ENCODE results near the gene PPP2R5B.

Gene PPP2R5B

DNA sequence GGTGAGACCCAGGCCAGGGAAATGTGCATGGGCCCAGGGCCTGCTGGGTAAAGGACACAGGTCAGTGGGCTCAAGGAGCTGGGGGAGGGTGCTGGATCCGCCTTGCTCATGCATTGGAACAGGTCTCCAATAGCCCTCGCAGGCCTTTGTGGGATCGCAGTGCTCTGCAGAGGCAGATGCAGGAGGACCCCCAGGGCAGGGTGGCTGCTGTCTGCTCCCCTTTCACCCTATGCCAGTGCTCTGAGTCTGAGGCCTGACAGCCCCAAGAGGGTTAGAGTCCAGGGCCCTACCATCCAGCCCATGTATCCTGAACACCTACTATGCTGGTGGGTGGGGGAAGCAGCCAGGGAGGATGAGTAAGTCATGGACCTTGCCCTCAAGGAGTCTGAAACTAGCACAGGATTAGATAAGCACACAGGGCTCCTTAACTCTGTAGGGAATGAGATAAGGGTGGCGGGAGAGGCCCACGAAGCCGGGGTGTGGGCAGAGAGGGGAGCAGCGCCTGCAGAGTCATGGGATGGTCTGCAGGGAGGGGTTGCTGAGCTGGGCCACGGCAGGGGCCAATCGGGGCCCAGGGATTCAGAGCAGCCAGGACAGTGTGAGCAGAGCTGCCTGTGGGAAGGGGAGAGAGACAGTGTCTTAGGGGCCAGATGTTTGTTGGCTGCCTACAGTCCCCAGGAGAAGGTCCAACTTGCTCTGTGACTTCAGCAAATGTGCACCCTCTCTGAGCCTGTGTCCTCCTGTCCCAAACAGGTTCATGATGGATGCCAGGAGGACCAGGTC is 35.6 kb upstream of the PPP2R5B start:
- no peak for DNase-seq (ENCODE audit: low spot score)

DNA sequence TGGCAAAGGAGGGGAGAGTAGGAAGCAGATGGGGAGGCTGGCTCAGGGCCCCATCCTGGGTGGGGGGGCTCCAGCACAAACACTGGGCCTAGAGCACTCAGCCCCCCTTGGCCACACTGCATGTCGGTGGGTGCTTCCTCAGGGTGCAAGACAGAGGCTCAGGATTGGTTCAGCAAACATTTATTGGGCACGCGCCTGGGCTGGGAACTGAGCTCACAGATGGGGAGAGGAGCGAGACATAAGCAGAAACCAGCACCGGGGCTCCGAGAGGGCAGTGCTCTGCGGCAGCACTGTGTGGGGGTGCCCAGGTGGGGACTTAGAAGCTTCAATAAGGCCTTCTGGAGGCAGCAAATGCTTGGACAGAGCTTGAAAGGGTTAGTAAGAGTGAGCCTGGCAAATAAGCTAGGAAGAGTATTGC is 34.0 kb upstream of the PPP2R5B start:
- DNase-seq (ENCODE audit: low spot score) = no peak

- DNase-seq (ENCODE audit: low spot score) = no peak
Measured at GRCh38 chr11:64891215-64891848, 33.2 kb upstream of the PPP2R5B start.

GRCh38 chr11:64891880-64892279 is 32.6 kb upstream of the PPP2R5B start:
- no peak for DNase-seq (ENCODE audit: low spot score)

- no peak for DNase-seq (ENCODE audit: low spot score)
Measured at GRCh38 chr11:64892411-64892831, 32.1 kb upstream of the PPP2R5B start.

DNA sequence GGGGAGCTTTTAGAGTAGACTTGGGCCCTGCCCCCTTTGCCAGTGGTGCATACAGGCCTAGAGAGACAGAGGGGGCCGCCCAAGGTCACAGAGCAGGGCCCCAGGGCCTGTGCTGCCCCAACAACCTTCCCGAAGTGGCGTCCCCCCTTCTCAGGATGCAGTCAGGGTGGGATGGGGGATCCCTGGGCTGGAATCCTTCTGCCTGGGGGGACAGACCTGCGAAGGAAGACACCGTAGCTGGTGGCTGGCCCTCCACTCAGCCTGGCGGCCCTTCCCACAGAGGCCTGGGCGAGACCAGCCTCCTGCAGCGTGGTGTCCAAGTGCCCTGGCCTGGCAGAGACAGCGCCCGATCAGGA is 31.7 kb upstream of the PPP2R5B start:
- DNase-seq (ENCODE audit: low spot score) = no peak

- no peak for DNase-seq (ENCODE audit: low spot score)
Measured at GRCh38 chr11:64893194-64894069, 31.1 kb upstream of the PPP2R5B start.

GRCh38 chr11:64894070-64894811 is 30.2 kb upstream of the PPP2R5B start:
- peak; percentile 94 for DNase-seq (ENCODE audit: low spot score)

DNA sequence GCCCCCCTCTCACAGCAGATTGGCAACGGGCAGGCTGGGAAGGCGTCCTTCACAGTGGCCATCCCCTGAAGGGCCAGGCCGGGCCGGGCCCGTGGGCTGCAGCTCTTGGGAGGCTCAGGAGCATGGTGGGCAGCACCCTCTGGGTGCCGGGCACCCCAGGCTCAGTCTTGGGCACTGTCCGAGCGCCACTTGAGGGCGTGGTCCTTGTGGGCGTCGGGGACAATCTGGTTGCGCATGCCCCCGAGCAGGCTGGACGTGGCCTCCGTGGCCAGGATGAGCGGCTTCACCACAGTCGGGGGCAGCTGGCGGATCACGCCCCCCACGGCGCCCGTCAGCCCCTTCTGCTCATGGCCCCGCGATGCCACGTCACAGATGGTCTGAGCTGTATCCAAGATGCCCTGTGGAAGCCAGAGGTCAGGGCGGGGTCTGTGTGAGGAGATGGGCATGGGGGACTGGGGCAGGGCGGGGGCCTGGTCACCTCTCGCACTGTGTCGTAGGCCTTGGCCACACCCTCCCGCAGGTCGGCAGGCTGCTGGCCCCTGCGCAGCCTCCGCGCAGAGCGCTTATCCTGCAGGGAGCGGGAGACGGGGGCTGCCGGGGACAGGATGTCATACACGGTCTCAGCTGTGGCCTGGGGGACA is 29.6 kb upstream of the PPP2R5B start:
- no peak for DNase-seq (ENCODE audit: low spot score)

- no peak for DNase-seq (ENCODE audit: low spot score)
Measured at GRCh38 chr11:64896448-64897022, 28.0 kb upstream of the PPP2R5B start.

- no peak for DNase-seq (ENCODE audit: low spot score)
Measured at GRCh38 chr11:64897381-64898075, 27.0 kb upstream of the PPP2R5B start.

GRCh38 chr11:64898076-64898445 is 26.4 kb upstream of the PPP2R5B start:
- DNase-seq (ENCODE audit: low spot score) = no peak

DNA sequence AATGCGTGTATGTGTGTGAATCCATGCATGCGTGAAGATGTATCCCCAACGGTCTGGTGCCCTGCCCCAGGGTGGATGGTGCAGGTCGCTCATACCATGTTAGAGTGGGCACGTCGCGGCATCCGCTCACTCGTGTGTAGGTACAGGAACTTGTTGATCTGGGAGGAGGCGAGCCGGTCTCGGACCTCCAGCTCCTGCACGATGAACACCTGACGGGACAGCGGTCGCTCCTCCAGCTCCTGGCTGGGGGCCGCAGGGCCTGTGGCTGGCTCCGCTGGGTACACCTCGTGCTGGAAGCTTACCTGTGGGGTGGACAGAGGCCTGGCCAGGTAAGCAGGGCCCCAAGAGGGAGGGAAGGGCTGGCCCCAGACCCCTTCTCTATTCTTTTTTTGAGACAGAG is 25.9 kb upstream of the PPP2R5B start:
- no peak for DNase-seq (ENCODE audit: low spot score)

DNA sequence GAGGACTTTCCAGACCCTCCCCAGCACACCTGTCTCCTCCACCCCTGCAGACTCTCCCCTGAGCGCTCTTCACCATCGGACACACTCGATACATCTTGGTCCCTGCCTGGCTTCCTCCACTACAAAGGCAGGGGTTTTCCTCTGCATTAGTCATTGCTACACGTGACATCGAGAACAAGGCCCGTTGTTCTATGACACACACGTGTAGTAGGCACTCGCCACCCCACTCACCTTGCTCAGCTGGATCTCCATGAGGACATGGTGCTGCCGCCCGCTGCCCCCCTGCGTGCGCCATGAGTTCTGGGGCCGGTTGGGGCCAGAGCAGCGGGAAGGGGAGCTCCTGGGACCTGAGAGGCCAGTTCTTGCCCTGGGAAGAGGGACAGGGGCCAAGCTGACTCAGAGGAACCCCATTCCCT is 24.2 kb upstream of the PPP2R5B start:
- DNase-seq (ENCODE audit: low spot score) = no peak

DNA sequence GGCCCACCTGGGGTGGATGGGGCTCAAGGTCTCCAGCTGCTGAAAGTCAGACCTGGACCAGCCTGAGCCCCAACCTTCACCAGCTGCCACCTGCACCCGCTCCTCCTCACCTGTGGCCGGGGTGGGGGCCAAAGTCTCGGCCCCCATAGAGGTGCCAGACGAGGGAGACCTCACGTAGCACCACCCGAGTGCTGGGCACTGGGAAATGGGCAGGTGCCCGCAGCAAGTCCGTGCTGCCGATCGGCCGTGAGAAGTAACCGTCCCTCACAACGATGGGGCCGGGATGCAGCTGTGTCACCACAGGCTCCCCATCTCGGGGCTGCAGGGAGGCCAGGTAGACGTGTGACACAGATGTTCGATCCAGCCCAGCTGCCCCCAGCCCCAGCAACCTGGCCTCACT is 23.7 kb upstream of the PPP2R5B start:
- no peak for DNase-seq (ENCODE audit: low spot score)

DNA sequence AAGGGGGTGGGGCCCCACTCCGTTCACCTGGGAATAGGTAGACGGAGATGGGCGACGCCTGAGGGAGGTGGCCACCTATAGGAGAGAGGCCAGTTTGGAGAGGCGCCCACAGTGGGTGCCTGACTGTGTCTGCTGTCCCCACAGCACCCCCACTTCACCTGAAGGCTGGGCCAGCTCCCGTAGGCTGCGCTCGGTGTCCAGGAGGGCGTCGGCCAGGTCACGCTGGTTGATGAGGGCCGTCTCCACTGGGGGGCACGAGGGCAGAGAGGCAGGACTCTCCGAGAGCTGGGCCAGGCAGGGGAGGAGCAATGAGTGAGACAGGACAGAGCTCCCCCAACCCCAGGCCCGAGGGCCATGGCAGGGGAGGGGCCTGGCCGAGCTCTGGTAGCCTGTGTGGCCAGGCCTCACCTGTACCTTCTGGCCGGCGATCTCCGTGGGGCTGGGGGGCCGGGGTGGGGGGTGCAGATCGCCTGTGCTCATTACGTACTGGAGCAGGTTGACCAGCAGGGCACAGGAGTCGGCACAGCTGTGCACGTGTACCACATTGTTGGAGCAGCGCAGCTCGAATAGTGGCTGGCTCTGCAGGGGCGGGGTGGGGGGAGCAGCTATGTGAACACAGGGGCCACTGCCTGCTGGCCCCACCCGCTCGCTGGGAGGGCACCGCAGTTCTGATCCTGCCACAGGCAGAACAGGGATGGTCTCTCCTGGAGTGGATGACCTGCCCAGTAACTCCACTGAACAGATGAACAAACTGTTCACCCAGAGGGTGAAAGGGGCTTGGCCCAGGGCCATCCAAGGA is 22.2 kb upstream of the PPP2R5B start:
- no peak for DNase-seq (ENCODE audit: low spot score)

DNA sequence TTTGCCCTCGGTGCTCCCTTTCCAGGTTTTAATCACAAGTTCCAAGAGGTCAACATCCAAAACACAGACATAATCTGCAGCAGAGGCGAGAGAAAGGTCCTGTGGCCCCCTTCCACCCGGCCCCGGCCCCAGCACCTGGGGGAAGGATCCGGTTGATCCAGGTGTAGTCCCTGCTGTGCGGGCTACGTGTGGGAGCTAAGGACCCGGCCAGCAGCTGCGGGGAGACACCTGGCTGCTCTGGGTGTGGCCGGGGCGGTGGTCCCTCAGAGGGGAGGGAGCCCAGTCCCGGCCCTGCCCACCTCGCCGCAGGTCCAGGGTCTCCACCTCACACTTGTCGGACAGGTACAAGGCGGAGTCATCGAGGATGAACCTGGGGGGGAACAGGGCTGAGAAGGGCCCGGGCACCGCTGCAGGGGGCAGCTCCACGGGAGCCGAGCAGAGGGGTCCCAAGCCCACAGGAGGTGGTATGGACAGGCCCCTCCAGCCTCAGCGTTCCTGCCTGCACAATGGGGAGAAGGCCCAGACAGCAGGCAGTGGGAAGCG is 21.1 kb upstream of the PPP2R5B start:
- no peak for DNase-seq (ENCODE audit: low spot score)

- DNase-seq (ENCODE audit: low spot score) = no peak
Measured at GRCh38 chr11:64905516-64906313, 18.8 kb upstream of the PPP2R5B start.

DNA sequence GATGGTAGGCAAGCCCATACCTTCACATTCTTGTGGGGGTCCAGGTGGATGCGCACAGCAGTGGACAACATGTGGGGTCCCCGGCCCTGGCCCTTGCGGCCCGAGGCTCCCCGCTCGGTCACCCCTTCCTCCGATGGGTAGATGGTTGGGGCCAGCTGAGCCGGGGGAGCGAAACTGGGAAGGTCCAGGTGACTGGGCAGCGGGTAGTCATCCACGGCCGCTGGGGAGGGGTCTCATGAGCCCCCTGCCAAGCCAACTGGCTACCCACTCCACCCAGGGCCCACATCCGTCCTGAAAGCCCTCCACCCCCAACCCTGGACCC is 18.2 kb upstream of the PPP2R5B start:
- DNase-seq (ENCODE audit: low spot score) = no peak
